Esophagus mucosa (tissue), 1 donor: ENCODE measurements around the gene LRP1B. TPM values are rescaled to one million over a fixed set of nuclear protein-coding genes. Genes with fewer than 3 reads are reported as not detected.

Source experiments
- ATAC-seq: fragments of 200-7000 bp; cut with Tn5 transposase; one replicate; pipeline ENCODE4 v1.9.1; 2020
- total RNA-seq: library from RNA; stranded (reverse); gene quantifications from one replicate; pipeline ENCODE4 v1.2.4, GENCODE V29; 2023
- donor health status: DM: yes; HTN: yes; CAD: no.

LRP1B gene
- total RNA-seq, 1 donor from 2014 or later: 0.40 TPM

DNA sequence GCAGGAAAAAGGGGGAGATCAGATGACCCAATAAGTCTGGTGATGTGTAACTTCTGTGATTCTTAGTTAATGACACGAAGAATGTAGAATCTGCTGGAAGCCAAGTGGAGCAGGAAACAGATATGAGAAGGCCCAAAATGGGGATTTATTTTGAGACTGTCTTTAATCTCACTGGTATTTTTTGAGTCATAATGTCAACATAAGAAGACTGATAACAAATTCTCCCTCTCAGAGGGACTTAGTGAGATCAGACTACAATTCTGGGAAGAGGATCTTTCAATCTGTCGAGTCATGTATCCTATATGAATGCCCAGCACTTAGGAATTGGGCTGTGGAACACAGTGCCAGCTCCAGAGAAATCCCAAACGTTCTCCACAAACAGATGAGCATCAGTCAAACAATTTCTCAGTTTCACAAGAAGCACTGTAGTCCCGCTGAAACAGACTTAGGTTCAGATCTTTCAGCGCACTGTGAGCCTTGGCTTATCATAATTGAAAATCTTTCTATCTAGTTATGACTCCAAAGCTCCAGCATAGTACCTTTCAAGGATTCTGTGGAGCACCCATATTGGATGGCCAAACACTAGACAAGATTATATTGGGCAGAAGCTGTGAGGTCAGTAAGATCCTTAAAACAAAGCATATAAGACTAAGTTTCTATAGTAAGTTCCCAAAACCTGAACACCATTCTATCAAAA lies 738.2 kb downstream of the LRP1B start:
- no peak for ATAC-seq

GRCh38 chr2:141386168-141386567 lies 744.6 kb downstream of the LRP1B start:
- ATAC-seq: no peak

GRCh38 chr2:141384676-141385075 lies 746.1 kb downstream of the LRP1B start:
- ATAC-seq: no peak

DNA sequence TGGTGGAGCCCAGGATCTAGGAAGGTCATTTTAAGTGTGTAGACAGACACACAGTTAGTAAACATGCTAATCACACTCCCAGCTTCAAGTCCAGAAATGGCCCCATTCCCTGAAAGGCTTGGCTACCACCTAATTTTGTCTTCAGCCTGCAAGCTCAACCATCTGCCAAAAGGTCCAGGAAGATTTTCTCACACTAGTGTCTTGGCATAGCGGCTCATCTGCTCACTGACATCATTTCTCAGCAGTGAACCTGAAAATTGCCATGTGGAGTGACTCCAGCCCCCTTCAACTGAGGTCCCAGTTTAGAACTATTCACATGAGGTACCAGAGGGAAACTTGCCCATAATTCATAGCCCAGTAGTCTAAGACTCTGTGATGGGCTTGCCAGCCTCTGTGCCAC lies 748.9 kb downstream of the LRP1B start:
- ATAC-seq: no peak

- ATAC-seq: no peak
Observed at GRCh38 chr2:141380008-141380979, 750.5 kb downstream of the LRP1B start.

DNA sequence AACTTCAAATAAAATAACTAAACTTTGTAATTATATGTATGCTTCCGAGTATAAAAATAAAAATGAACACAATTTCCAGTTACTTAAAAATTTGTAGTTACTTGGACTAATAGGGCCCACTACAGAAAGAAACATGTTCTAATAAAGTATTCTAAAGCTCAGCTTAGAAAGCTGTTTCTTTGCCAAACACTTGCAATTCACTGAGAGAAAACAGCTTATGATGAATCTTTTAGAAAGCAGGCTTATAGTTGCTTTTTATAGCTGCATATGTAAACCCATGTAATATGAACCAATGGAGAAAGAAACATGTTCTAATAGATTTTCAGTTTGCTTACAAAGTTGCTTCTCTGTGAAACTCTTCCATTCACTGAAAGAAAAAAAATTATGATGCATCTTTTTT lies 766.0 kb downstream of the LRP1B start:
- ATAC-seq: no peak

DNA sequence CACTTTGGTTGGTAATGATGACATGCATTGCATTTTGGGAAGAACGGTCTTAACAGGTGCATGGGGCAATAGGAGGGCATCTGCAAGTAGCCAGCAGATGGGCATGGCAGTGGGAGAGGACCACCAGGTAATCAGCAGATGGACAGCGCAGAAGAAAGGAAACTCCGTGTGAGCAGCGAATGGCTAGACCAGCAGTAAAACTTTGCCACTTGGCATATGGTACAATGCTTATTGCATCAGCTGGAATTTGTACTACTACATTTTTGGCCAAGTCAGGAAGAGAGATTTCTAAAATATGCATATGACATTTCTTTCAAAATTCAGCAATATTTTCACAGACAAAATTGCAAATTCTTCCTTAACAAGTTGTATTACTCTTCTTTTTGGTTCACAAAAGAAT lies 768.5 kb downstream of the LRP1B start:
- no peak for ATAC-seq

DNA sequence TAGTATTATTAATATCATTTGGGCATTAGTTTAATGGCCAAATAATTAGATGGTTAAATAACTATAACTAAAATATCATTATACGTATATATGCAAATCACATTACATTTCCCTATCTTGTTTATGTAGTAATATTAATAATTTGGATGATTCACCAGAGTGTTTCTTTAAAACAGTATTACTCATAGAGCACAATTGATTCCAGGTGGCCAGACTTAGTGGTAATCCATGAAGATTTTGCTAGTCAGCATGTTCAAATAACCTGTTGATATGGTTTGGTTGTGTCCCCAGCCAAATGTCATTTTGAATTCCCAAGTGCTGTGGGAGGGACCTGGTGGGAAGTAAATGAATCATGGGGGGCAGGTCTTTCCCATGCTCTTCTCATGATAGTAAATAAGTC lies 782.3 kb downstream of the LRP1B start:
- peak; percentile 60 for ATAC-seq

- ATAC-seq: no peak
Observed at GRCh38 chr2:141341444-141341843, 789.4 kb downstream of the LRP1B start.

DNA sequence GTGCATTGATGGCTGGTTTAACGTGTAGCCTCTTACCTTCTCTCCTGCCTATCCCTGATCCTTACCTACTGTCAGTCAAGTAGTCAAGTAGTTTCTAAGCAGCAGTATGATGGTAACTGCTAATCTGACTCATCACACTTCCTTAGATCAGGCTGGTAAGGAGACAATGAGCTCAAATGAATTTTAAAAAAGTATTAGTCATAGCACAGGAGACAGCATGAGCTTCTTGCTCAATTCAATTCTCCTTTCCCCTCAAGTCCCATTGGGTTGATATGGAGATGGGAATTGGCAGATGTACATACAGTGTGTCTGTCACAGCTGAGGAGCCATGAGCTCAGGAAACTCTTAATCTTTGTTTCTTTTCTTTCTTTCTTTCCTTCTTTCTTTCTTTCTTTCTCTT lies 799.7 kb downstream of the LRP1B start:
- peak; percentile 98 for ATAC-seq

GRCh38 chr2:141329964-141330363 lies 800.9 kb downstream of the LRP1B start:
- ATAC-seq: no peak

GRCh38 chr2:141323571-141323970 lies 807.2 kb downstream of the LRP1B start:
- ATAC-seq: no peak

DNA sequence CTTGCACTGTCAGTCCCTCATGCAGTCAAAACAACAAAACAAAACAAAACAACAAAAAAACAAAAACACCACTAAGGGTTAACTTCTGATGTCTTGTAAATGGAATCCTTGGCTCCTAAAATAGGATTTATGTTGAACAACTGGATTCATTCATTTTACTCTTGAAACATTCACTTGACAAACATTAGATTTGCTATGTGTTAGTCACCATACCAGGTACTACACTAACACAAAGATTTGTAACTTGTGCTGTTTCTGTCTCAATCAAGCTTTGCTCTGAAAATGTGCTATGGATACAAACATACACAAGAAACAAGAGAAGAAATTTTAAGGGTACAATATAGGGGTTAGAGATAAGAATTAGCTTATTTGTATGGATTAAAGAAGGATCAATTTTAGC lies 812.8 kb downstream of the LRP1B start:
- ATAC-seq: no peak

GRCh38 chr2:141316606-141317005 lies 814.2 kb downstream of the LRP1B start:
- no peak for ATAC-seq

DNA sequence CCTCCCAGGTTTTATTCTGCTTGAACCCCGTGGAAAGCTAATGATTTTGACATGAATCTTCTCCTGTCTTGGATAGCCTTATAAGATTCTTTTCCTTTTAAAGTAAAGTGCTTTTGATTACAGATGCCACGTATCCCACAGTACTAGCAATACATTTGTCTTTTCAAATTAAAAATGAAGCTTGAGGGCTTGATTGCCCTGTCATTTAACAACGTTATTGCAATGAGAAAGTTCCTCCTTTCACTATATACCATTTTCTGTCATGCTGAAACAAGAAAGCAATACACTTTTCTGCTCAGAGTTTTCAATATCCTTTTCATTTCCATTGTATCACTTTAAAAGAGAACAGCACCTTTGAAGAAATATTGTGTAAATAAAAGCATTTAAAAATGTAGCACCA lies 814.7 kb downstream of the LRP1B start:
- ATAC-seq: no peak

DNA sequence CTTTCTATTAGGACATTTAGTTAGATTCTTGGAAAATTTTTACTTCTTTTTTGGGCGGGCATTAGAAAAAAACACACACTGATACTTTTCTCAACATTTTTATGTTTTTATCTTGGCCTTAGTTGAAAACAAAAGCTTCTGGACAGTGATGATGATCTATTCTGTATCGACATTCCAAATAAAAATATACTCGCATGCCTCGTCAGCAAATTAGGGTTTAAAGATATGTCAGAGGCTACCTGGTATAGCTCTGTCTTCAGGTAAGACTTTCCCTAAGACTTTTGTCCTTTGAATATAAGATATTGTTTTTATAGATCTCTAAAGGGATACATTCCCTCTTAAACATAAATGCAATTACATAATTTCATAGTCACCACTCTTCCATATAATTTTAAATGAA lies 816.8 kb downstream of the LRP1B start:
- no peak for ATAC-seq

- no peak for ATAC-seq
Observed at GRCh38 chr2:141311430-141311829, 819.4 kb downstream of the LRP1B start.

DNA sequence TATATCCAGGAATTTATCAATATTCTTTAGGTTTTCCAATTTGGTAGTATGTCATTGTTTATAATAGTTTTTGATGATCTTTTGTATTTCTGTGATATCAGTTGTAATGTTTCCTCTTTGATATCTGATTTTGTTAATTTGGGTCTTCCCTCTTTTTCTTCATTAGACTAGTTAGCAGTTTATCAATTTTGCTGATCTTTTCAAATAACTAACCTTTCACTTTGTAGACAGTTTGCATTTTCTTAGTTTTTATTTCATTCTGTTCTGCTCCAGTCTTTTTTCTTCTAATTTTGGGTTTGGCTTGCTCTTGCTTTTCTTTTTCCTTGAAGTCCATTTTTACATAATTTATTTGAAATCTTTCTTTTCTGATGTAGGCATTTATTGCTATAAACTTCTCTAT lies 824.4 kb downstream of the LRP1B start:
- no peak for ATAC-seq

- no peak for ATAC-seq
Observed at GRCh38 chr2:141301551-141301950, 829.3 kb downstream of the LRP1B start.

DNA sequence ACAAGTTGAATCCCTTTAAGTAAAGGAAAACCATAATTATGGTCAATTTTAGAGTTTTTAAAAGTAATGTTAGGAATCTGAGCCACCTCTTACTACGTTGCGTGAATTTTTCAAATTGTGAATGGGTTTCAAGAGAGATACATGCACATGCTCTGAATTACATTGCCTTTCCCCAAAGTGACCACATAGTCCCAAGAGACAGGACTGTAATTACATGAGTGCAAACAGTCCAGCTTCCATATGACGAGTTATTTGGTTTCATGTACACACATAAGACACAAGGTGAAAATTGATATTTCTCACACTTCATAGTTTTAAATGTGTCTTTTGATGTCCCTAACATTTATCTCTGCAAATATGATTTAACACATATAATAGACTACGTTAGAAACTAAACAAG lies 850.8 kb downstream of the LRP1B start:
- ATAC-seq: no peak

DNA sequence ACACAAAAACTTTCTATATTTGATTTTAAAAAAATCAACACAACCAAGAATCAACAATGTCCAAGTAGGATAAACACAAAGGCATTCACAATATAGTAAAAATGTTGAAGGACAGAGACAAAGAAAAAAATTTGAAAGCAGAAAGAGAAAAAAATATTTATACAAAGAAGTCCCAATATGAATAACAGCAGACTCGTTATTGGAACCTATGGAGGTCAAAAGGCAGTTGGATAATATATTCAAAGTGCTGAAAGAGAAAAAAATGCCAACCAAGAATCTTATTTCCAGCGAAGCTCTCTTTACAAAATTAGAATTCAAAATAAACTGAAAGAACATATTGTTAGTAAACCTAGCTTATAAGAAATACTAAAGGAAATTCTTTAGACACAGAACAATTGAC lies 859.5 kb downstream of the LRP1B start:
- no peak for ATAC-seq

DNA sequence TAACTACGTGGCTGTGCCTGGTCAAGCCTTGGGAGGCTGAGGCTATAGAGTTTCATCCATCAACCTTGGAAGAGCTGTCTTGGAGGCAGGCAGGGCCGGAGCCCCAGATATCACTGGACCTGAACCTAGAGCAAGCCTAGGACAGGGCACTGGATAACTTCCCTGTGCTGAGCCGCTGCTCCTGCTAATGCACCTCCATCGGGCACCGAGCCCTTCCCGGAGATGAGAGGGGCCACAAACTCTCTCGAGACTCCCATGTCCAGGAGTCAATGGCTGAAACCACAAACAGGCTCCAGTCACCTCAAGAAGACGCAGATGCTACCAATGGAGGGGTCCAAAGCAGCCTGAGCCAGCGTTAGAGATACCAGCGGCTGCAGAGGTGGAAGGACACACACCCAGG lies 866.0 kb downstream of the LRP1B start:
- no peak for ATAC-seq

GRCh38 chr2:141260911-141261310 lies 869.9 kb downstream of the LRP1B start:
- no peak for ATAC-seq

DNA sequence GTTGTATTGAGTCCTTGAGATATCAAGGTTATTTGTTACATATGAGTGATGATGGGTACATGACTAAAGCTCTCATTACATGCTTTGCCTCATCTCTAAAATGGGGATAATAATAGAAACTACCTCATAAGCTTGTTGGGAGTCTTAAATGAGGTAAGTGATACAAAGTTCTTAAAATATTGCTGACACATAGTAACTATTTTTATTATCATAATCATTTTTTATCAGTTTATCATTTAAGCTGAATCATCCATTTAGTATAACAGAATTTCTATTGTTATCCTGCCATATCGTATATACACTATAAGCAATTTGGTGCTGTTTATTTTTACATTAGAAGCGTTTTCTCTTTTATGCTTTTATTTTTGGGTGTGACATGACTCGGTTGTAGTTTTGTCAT lies 871.1 kb downstream of the LRP1B start:
- ATAC-seq: no peak
